ENCODE results near the gene WIPF3.

Gene WIPF3

DNA sequence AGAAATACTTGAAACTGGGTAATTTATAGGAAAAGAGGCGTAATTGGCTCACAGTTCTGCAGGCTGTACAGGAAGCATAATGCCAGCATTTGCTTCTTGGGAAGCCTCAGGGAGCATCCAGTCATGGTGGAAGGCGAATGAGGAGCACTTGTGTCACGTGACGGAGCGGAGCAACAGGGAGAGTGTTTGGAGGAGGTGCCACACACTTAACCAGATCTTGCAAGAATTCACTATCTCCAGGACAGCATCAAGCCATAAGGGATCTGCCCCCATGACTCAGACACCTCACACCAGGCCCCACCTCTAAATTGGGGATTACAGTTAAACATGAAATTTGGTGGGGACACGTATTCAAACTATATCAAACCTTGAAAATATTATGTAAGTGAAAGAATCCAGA, 89.3 kb downstream of the WIPF3 start:
- no peak overlapping the region for H3K4me3 ChIP-seq (replicated peaks; ENCODE audit: insufficient read depth, low read length)
- TF ChIP-seq GABPA (IDR thresholded peaks at IDR 0.05; ENCODE audit: low read depth) (no peak), SPI1 (IDR thresholded peaks at IDR 0.05; ENCODE audit: borderline replicate concordance, low read depth) (no peak), POLR2AphosphoS5 (IDR thresholded peaks at IDR 0.05; ENCODE audit: low read depth) (no peak)
- TF ChIP-seq, protein P1, sequence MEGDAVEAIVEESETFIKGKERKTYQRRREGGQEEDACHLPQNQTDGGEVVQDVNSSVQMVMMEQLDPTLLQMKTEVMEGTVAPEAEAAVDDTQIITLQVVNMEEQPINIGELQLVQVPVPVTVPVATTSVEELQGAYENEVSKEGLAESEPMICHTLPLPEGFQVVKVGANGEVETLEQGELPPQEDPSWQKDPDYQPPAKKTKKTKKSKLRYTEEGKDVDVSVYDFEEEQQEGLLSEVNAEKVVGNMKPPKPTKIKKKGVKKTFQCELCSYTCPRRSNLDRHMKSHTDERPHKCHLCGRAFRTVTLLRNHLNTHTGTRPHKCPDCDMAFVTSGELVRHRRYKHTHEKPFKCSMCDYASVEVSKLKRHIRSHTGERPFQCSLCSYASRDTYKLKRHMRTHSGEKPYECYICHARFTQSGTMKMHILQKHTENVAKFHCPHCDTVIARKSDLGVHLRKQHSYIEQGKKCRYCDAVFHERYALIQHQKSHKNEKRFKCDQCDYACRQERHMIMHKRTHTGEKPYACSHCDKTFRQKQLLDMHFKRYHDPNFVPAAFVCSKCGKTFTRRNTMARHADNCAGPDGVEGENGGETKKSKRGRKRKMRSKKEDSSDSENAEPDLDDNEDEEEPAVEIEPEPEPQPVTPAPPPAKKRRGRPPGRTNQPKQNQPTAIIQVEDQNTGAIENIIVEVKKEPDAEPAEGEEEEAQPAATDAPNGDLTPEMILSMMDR (IDR thresholded peaks at IDR 0.05; ENCODE audit: insufficient read depth, low read length), result no peak
- TF ChIP-seq, protein P2, sequence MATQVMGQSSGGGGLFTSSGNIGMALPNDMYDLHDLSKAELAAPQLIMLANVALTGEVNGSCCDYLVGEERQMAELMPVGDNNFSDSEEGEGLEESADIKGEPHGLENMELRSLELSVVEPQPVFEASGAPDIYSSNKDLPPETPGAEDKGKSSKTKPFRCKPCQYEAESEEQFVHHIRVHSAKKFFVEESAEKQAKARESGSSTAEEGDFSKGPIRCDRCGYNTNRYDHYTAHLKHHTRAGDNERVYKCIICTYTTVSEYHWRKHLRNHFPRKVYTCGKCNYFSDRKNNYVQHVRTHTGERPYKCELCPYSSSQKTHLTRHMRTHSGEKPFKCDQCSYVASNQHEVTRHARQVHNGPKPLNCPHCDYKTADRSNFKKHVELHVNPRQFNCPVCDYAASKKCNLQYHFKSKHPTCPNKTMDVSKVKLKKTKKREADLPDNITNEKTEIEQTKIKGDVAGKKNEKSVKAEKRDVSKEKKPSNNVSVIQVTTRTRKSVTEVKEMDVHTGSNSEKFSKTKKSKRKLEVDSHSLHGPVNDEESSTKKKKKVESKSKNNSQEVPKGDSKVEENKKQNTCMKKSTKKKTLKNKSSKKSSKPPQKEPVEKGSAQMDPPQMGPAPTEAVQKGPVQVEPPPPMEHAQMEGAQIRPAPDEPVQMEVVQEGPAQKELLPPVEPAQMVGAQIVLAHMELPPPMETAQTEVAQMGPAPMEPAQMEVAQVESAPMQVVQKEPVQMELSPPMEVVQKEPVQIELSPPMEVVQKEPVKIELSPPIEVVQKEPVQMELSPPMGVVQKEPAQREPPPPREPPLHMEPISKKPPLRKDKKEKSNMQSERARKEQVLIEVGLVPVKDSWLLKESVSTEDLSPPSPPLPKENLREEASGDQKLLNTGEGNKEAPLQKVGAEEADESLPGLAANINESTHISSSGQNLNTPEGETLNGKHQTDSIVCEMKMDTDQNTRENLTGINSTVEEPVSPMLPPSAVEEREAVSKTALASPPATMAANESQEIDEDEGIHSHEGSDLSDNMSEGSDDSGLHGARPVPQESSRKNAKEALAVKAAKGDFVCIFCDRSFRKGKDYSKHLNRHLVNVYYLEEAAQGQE (IDR thresholded peaks at IDR 0.05; ENCODE audit: insufficient replicate concordance, low read depth), result no peak
- DNase-seq (ENCODE audit: low read depth in 1 of 2, low spot score in 1 of 2), result no peak
- H3K27me3 ChIP-seq (ENCODE audit: insufficient read depth, poor library complexity, severe bottlenecking), result no peaks in the 10 kb centered on the region
- H3K27ac ChIP-seq (replicated peaks), result no peak overlapping the region

DNA sequence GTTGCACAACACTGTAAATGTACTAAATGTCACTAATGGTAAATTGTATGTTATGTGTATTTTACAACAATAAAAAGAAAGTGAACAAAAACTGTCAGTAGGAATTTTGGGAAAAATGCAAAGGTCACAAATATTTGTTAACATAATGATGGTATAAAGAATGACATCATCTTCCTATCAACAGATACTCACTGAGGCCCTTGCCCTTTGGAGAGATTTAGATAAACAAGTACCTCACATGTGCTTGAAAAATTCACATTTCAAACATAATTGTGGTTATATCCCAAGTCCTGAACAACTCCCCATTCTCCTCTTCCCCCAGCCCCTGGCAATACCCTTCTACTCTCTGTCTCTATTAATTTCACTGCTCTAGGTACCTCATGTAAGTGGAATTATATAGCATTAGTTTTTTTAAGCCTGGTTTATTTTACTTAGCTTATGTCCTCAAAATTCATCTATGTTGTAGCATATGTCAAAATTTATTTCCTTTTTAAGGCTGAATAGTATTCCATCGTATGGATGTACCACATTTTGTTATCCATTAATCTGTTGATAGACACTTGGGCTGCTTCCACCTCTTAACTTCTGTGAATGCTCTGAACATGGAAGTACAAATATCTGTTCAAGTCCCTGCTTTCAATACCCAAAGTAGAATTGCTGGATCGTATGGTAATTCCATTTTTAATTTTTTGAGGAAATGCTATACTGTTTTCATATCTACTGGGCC, 90.5 kb downstream of the WIPF3 start:
- no peak overlapping the region for H3K4me3 ChIP-seq (replicated peaks; ENCODE audit: insufficient read depth, low read length)
- no peak for DNase-seq (ENCODE audit: low read depth in 1 of 2, low spot score in 1 of 2)
- no peaks in the 10 kb centered on the region for H3K27me3 ChIP-seq (ENCODE audit: insufficient read depth, poor library complexity, severe bottlenecking)
- TF ChIP-seq SPI1 (IDR thresholded peaks at IDR 0.05; ENCODE audit: borderline replicate concordance, low read depth) (no peak), POLR2AphosphoS5 (IDR thresholded peaks at IDR 0.05; ENCODE audit: low read depth) (no peak), GABPA (IDR thresholded peaks at IDR 0.05; ENCODE audit: low read depth) (no peak)
- TF ChIP-seq, protein P2 (IDR thresholded peaks at IDR 0.05; ENCODE audit: insufficient replicate concordance, low read depth), result no peak
- TF ChIP-seq, protein P1 (IDR thresholded peaks at IDR 0.05; ENCODE audit: insufficient read depth, low read length), result no peak
- H3K27ac ChIP-seq (replicated peaks), result no peak overlapping the region

DNA sequence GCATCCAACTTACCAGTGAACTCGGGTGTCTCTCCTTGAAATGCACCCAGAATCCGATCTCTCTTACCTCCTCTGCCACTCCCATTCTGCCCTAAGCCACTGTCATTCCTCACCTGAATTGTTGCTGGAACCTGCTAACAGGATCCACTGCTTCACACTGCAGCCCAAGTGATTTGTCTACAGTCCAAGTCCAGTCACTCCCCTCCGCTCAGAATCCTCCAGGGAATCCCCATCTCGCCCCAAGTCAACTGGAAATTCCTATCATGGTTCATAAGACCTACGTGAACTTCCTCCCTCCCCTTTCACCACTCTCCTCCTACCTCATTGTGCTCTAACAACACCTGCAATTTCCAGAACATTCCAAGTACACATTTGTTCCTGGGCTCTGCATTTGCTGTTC, 92.0 kb downstream of the WIPF3 start:
- DNase-seq (ENCODE audit: low read depth in 1 of 2, low spot score in 1 of 2), result no peak
- Histone ChIP-seq H3K4me3 (replicated peaks; ENCODE audit: insufficient read depth, low read length) (no peak overlapping the region), H3K27me3 (ENCODE audit: insufficient read depth, poor library complexity, severe bottlenecking) (no peaks in the 10 kb centered on the region), H3K27ac (replicated peaks) (no peak overlapping the region)
- TF ChIP-seq, protein P1 (IDR thresholded peaks at IDR 0.05; ENCODE audit: insufficient read depth, low read length), result no peak

DNA sequence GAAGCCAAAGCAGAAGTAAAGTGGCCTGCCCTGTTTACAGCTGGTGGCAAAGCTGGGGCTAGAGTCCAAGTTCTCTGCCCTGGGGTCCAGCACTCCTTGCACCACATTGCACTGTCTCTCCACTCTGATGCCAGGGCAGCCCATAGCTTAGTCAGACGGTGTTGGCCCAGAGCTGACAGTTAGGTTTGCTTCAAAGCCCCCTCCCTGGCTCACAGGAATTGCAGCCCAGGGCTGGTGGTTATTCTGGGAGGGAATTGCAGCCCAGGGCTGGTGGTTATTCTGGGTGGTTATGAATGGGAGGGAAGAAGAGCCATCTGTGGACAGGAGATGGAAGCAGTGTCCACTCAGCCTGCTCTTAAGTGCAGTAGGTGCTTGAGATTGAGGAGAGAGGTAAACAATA, 94.4 kb downstream of the WIPF3 start:
- Histone ChIP-seq H3K27ac (replicated peaks) (no peak overlapping the region), H3K4me3 (replicated peaks; ENCODE audit: insufficient read depth, low read length) (no peak overlapping the region), H3K27me3 (ENCODE audit: insufficient read depth, poor library complexity, severe bottlenecking) (no peaks in the 10 kb centered on the region)
- no peak for DNase-seq (ENCODE audit: low read depth in 1 of 2, low spot score in 1 of 2)
- TF ChIP-seq POLR2AphosphoS5 (IDR thresholded peaks at IDR 0.05; ENCODE audit: low read depth), result no peak
- TF ChIP-seq SPI1 (IDR thresholded peaks at IDR 0.05; ENCODE audit: borderline replicate concordance, low read depth), result no peak
- TF ChIP-seq, protein P1 (IDR thresholded peaks at IDR 0.05; ENCODE audit: insufficient read depth, low read length), result no peak
- TF ChIP-seq GABPA (IDR thresholded peaks at IDR 0.05; ENCODE audit: low read depth), result no peak
- TF ChIP-seq, protein P2 (IDR thresholded peaks at IDR 0.05; ENCODE audit: insufficient replicate concordance, low read depth), result no peak

Measured in HL-60 (cell line).